ENCODE measurements around the gene ACSL6.

The ACSL6 gene, protein sequence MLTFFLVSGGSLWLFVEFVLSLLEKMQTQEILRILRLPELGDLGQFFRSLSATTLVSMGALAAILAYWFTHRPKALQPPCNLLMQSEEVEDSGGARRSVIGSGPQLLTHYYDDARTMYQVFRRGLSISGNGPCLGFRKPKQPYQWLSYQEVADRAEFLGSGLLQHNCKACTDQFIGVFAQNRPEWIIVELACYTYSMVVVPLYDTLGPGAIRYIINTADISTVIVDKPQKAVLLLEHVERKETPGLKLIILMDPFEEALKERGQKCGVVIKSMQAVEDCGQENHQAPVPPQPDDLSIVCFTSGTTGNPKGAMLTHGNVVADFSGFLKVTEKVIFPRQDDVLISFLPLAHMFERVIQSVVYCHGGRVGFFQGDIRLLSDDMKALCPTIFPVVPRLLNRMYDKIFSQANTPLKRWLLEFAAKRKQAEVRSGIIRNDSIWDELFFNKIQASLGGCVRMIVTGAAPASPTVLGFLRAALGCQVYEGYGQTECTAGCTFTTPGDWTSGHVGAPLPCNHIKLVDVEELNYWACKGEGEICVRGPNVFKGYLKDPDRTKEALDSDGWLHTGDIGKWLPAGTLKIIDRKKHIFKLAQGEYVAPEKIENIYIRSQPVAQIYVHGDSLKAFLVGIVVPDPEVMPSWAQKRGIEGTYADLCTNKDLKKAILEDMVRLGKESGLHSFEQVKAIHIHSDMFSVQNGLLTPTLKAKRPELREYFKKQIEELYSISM

DNA sequence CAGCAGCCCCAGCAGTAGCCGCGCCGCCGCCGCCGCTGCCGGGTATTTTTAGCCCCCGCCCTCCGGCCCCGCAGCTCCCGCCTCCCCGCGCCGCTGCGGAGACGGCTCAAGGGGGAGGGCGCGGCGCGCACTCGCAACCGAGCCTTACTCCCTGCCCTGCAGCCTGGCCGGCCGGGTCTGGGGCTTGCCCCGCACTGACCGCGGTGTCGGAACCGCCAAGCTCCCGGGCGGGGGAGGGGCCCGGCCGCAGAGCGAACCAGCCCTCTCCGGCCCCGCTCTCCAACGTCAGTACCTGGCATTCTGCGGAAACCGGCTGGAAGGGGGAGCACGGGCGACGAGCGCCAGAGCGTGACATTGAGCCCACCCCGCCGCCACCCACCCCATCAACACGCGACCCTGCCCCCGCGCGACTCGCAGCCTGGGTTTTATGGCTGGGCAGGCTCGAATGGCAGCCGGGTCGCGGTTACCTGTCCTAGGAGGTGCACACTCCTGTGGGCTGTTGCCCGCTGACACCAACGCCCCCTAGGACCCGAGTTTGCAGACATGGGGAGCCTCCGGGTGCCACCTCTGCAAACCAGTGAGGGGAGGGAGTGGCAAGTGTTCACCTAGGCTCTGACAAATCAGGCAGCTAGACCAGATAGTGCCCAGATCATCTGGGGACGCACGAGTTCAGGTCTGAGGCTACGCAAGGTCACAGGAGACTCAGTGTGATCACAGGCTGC, at the start of gene ACSL6:
TSS of gene ACSL6 (minus strand) at position 37 of the 722 bp plus-strand sequence. CDS start 105 bp downstream, outside the sequence.
- DNase-seq (ENCODE audit: low read depth): peak; percentile 11

DNA sequence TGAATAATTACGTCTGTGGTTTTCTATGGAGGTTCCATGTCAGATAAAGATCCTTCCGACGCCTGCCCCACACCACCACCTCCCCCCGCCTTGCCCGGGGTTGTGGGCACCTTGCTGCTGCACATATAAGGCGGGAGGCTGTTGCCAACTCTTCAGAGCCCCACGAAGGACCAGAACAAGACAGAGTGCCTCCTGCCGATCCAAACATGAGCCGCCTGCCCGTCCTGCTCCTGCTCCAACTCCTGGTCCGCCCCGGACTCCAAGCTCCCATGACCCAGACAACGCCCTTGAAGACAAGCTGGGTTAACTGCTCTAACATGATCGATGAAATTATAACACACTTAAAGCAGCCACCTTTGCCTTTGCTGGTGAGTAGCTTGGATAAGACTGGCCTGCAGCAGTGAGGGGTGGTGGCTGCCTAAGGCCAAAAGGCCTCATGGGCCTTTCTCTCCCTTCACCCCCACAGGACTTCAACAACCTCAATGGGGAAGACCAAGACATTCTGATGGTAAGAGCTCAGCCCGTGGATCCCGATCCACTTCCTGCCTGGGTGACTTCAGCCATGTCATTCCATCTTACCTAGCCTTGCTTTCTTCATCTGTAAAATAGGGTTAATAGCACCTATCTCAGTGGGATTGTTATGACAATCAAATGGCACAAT, 49.2 kb upstream of the ACSL6 start, which contains the start of gene IL3:
TSS of gene IL3 (plus strand) at position 155 of the 661 bp plus-strand sequence. CDS start at position 207, 52 bp downstream.
- no peak for DNase-seq (ENCODE audit: low read depth)

DNA sequence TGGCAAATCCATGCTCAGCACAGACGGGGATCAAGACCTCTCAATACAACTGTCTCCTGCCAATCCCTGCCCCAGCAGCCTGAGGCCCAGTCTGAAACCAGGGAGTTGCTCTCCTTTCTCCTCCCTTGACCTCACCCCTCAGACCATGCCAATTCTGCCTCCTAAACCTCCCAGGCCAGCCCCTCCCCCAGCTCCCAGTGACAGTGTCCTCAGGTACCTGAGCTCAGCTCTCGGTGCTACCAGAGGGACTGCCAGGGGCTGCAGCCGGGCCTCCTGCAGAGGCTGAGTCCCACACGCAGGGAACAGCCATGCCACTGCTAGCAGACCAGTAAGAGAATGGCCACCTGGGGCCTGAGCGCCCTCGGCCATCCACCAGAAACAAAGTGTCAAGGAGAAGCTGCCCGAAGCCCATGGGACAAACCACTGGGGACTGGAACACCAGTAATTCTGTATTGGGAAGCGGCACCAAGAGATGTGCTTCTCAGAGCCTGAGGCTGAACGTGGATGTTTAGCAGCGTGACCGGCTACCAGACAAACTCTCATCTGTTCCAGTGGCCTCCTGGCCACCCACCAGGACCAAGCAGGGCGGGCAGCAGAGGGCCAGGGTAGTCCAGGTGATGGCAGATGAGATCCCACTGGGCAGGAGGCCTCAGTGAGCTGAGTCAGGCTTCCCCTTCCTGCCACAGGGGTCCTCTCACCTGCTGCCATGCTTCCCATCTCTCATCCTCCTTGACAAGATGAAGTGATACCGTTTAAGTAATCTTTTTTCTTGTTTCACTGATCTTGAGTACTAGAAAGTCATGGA, 48.4 kb upstream of the ACSL6 start:
- DNase-seq (ENCODE audit: low read depth): no peak

DNA sequence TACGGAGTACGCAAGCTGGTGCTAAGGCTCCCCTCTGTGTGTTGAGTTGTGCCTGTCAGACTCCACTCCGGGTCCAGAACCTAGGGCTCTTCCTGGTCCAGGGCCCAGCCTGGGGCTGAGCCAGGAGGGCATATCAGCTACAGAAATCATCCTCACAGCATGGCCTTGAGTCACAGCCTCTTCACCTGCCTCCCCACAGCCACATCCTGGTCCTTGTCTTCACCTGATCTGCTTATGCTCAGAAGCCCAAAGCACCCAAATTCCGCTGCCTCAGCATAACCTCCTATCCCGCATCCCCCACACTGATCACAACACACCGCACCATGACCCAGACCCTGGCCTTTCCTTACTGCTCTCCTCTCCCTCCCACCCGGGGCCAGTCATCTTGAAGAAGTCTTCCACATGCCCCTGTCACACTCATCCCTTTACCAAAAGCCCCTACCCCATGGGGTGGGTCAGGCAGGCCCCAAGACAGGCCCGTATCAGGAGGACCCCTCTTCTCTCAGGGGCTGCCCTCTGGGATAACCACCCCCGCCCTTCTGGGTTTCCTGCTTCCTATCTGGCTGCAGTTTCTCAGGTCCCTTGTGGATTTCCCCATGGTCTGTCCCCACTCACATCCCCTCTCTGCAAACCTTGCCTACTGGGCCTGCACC, 47.7 kb upstream of the ACSL6 start:
- peak; percentile 34 for DNase-seq (ENCODE audit: low read depth)

DNA sequence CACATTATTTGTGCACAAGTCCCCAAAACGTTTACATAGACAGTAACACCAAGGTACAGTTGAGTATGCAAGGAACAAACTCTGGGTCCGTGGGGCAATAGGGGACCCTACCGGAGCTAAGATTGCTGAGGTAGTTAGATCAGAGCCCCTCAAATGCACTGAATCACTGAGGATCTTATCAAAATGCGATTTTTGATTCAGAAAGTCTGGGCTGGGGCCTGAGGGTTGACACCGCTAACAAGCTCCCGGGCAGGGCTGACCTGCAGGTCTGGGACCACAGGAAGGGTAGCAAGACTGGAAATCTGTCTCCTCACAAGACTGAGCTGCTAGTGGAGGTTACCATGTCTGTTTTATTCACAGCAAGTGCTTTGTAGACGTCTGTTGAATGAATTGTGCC, 47.2 kb upstream of the ACSL6 start:
- DNase-seq (ENCODE audit: low read depth): no peak

DNA sequence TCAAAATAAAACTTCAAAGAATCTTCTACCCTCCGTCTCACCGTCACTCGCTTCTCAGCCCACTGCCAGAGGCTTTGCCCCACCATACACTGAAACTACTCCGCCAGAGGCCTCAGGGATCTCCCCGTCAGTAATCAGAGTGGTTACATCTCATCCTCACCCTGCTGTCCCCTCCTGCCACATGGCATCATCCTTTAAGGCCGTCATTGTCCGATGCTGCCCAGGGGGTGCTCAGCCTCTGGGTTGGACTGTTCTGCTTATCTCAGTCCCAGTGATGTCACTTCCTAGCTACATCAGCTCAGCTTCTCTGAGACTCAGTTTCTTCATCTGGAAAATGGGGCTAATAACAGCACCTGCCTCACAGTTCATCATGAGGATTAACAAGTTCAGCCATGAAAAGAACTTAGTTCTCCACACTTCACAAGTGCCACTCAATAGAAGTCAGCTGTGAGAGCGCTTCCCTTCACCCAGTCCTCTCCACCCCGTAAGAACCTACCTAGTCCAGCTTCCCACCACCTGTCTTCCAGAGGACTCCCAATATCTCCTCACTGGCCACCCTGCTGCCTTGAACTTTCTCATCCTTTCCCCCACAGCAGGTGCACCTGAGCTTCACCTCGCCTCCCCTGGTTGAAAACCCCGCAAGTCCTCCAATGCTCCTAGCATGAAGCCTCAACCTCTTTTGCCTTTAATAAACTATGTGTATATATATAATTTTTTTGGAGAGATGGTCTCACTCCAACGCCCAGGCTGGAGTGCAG, 46.2 kb upstream of the ACSL6 start:
- no peak for DNase-seq (ENCODE audit: low read depth)

DNA sequence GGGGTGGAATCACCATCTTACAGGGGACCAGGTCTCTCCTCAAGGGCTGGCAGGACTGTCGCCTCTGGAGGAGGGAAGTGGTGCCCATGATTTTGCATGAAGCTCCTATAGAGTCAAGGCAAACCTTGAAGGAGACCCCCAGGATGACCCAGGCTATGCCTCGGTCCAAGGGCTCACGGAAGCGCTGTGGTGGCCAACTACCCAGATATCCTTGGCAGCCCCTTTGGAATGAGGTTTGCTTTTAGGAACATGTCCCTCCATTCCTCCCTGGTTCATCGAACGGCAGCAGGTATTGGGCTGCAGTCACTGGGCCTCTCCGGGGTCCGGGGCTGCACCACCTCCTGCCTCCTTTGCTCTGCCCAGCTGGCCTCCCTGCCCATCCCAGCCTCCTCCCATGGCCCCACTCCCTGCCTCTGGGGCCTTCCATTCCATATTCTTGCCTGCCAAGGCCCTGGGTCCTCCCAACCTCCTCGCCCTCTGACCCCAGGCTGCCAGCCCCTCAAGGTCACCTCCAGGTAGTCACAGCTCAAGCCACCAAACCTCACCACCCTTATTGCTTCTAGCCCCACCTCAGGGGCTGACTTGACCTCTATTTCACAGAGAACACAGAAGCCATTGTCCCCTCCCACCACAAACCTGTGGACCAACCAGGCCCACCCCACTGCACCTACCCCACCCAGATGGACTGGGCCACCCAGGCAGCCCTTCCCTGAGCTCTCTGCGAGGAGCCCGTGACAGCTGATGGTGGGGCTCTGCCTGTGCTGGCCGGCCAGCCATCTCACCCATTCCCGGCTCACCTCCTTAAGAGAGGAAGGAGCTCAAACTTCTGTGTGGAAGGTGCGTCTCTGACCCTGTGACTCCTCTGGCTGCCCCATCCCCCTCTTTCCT, 45.4 kb upstream of the ACSL6 start:
- no peak for DNase-seq (ENCODE audit: low read depth)

DNA sequence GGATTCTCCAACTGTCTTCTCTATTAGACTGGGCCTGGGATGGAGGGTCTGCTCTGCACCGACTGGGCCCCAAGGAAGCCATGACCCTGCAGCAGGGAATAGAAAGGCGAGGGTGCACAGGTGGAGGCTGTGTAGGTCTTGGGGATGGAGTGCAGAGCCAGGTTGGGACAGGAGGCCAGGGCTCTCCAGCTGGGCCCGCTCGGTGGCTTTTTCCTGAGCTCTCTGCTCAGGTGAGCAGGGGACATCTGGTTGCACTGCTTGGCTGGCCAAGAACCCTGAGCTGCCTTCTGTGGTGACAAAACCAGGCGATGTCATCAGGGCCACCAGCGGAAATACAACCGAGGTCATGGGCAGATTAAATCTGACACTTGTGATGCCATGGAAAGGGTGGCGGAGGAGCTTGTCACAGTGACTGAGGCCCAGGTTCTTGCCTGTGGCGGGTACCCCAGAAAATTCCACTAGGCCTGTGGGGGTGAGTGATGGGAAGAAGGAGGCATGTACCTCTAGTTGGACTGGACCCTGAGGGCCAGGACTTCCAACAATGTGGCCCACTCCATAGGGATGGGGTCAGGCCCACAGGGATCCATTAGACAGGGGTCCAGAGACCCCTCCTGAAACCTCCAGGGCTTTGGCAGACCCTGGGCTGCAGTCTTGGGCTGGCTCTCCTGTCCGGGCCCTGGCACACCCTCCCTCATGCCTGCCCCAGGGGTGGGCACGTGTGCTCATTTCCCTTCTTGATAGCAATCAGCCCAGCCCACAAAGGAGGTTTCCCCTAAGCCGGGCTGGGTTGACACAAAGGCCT, 44.6 kb upstream of the ACSL6 start:
- DNase-seq (ENCODE audit: low read depth): peak; percentile 62

DNA sequence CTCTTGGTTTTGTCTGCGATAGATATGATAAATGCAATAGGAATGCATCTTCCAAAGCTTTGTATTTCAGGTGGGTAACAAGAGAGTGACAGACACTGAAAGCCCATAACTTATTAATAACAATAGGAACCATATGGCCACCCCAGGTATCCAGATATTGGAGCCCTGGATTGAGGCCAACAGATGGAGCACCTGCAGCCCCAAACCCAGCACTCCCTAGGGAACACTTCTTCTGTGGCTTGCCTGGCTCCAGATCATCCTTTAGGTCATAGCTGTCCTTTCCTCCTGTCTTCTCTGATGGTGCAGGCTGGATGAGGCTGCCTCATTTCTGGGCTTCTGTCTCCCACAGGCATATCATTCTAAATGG, 44.0 kb upstream of the ACSL6 start:
- DNase-seq (ENCODE audit: low read depth): no peak

DNA sequence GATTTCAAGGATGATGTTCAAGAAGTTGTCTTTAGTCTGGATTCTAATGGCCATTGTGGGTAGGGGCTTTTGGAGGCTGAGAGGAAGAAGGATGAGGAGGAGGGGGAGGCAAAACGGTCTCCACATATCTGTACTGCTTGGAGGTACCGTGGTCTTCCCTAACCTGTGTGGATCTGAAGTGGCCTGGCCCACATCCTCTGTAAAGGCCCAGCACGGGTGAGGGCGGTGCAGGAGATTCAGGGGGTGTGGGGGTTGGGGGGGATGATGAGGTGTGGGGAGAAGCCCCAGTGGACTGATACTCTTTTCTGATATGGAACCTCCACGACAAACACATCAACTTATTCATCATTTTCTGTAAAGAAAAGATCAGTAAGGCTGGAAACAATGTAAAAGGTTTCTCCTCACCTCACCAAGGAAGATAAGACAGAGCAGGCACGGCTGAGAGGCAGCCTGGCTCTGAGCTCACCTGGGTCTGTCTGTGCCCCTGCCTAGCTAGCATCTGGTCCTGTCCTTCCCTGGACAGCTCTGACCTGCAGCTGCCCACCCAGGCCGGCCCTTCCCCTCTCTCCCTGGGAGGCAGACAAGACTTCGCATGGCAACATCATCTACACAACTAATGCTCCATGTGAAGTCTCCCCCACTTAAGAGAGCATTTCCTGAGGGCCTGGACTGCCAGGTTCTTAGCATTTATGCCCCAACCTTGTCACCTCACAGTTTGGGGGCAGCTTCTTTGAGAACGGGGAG, 43.4 kb upstream of the ACSL6 start:
- DNase-seq (ENCODE audit: low read depth): no peak

DNA sequence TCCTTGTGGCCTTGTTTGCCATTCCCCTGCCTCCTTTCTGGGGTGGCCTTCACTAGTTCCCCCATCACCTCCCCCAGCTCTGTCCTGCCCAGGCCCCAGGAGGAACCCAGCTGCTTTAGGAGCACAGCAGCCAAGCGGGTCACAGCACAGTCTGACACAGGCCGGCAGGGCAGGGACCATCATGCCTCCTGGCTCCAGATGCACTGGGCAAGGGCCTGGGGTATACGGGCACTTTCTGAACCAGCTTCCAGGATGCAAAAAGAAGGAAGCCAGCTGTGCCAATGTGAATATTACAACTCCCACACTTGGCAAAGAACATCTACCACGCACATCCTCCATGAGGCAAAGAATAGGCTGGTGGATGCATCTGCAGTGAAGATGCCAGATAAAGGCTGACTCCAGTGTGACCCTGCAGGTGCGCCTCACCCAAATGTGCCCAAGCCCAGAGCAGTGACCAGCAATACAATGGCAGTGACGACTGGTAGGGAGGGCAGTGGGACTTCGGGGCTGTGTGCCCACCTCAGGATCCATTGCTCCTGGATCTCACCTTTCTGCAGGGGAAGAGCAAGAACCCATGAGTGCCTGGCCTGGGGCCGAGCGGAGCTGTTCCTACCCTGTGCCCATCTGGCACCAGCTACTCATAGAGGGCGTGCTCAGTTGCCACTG, 42.7 kb upstream of the ACSL6 start:
- no peak for DNase-seq (ENCODE audit: low read depth)

DNA sequence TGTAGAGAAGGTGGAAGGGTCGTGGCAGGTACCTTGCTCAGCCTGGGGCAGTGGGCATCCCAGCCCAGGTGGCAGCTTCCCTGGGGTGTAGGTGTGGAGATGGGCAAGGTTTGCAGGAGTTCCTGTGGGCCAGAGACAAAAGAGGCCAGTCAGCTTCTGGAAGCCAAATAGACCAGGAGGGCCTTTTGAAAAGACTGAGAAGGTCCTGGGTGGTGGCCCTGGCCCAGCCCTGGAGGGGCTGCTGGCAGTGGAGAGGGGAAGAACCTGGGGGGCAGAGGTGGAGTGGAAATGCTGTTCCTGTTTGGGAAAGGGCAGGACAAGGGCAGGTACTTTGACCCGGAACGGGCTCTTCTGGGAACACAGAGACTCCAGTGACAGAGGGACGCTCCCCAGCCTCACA, 42.0 kb upstream of the ACSL6 start:
- no peak for DNase-seq (ENCODE audit: low read depth)

DNA sequence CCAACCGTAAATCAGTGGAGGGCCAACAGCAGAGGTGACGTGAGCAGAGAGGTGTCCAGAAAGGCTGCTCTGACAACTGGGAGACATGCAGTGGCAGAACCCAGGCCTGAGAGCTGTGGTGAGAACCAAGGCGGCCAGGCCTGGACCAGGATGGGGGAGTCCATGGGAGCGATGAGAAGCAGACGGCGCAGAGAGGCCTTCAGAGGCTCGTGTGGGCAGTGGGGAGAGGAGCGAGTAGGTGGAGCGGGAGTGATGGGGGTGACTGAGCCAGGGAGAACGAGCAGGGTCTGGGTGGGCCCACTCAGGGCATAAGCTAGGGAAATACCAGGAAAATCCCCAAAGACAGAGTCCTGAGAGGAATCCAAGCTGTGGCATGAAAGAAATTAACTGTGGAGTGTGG, 41.1 kb upstream of the ACSL6 start:
- no peak for DNase-seq (ENCODE audit: low read depth)

DNA sequence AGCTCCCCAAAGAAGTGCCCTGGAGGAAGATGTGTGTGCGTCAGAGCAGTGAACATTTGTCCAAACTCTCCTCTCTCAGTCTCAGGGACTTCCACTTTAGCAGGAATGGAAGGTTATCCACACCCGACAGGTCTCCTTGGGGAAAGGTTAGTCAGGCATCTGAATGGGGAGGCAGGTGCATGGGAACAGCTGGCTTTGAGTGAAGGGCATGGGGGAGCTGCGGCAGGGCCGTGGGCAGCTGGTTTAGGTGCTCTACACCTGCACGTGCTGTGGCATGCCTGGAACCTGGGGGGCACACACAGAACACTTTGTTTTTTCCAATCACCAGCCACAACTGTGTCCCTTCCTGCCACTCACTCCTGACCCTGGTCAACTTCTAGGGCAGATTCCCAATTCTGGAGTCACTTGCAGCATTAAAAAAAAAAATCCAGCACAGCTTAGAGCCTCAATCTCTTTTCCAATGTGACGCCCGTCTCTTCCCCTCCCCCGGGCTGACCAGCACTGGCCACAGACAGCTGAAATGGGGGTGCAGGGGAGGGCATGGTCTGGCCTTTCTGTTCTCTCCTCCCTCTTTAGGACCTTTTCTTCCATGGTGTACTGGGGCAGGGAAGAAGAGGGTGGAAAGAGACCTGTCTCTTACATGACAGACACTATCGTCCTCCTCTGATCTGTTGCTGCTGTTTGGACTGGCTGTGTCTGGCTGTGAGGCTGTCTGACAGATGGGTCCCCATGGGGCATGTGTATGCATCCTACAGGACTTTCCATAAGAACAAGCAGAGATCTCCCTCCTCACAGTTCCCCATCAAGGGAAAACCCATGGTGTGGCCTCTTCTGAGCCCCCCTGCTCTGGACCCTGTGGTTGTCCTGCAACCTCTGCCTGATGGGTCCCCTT, 39.4 kb upstream of the ACSL6 start:
- DNase-seq (ENCODE audit: low read depth): no peak

DNA sequence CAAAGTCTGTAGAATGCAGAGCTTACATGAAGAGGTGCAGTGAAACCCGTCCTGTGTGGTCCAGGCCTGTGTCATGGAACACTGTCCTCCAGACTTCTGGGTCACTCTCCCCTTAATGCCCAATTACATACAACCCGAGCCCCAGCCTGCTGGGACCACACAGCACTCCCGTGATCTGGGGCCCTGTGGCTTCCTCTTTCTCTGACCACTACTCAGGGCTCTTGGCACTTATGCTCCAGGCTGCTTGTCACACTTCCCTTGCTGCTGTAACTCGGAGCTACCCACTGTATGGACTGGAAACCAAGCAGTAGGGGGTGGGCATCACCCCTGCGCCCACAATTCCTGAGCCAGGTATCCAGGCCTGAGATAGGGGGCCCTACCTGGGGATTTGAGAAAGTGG, 38.7 kb upstream of the ACSL6 start:
- DNase-seq (ENCODE audit: low read depth): no peak

DNA sequence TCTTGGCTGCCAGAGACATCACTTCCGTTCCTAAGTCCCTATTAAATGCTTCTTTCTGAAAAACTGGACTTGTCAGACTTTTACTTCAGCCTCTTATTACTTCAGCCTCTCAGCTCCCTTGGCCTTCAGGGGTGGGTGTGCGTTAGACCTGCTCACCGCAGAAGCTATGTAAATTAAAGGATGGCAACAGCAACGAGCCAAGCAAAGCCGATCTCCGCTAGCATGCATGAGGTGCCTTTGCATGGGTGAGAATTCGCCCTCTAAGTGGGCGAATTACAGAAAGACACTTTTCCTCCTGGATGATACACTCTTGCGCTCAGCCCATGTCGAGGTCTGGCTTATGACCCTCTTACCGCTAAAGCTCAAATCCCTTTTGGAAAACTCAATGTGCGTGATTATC, 38.1 kb upstream of the ACSL6 start:
- DNase-seq (ENCODE audit: low read depth): no peak
